SKM-1 (cell line): ENCODE measurements around the gene ELAPOR2.
"Not testable (repeated sequence)": the region's sequence is repeated elsewhere in the genome, so short reads cannot be mapped to it uniquely, and the experiment has no call there.

Experiments used
- DNase-seq: peaks from one replicate; lab custom pipeline; 2025; ENCODE audit not compliant: unreplicated experiment; lab: John Stamatoyannopoulos, UW

The ELAPOR2 gene

GRCh38 chr7:87059525-87060287 is at the start of gene ELAPOR2:
ELAPOR2 (minus strand) TSS chr7:87059654; CDS start chr7:87059513, 141 bp downstream.
- DNase-seq = peak; percentile 29

- no peak for DNase-seq
Observed at GRCh38 chr7:87107949-87108776, 48.7 kb upstream of the ELAPOR2 start.

GRCh38 chr7:87106974-87107612 is 47.6 kb upstream of the ELAPOR2 start:
- DNase-seq = no peak

- no peak for DNase-seq
Observed at GRCh38 chr7:87105401-87105800, 45.9 kb upstream of the ELAPOR2 start.

GRCh38 chr7:87100326-87100725 is 40.9 kb upstream of the ELAPOR2 start:
- DNase-seq = no peak

- DNase-seq = not testable (repeated sequence)
Observed at GRCh38 chr7:87097375-87097774, 37.9 kb upstream of the ELAPOR2 start.

- DNase-seq = no peak
Observed at GRCh38 chr7:87094322-87094721, 34.9 kb upstream of the ELAPOR2 start.

GRCh38 chr7:87092568-87093091 is 33.2 kb upstream of the ELAPOR2 start:
- no peak for DNase-seq

- no peak for DNase-seq
Observed at GRCh38 chr7:87091487-87092066, 32.1 kb upstream of the ELAPOR2 start.

- no peak for DNase-seq
Observed at GRCh38 chr7:87083865-87084519, 24.5 kb upstream of the ELAPOR2 start.

GRCh38 chr7:87082675-87083074 is 23.2 kb upstream of the ELAPOR2 start:
- DNase-seq = no peak

- DNase-seq = no peak
Observed at GRCh38 chr7:87075671-87076404, 16.4 kb upstream of the ELAPOR2 start.

GRCh38 chr7:87067788-87068187 is 8.3 kb upstream of the ELAPOR2 start:
- DNase-seq = no peak

GRCh38 chr7:87060288-87060537 is 759 bp upstream of the ELAPOR2 start:
- DNase-seq = no peak

- no peak for DNase-seq
Observed at GRCh38 chr7:87058744-87059524, 520 bp downstream of the ELAPOR2 start.

- no peak for DNase-seq
Observed at GRCh38 chr7:87057210-87057609, 2.2 kb downstream of the ELAPOR2 start.

- no peak for DNase-seq
Observed at GRCh38 chr7:87056346-87056745, 3.1 kb downstream of the ELAPOR2 start.

- no peak for DNase-seq
Observed at GRCh38 chr7:87048839-87049238, 10.6 kb downstream of the ELAPOR2 start.

GRCh38 chr7:87046456-87046855 is 13.0 kb downstream of the ELAPOR2 start:
- DNase-seq = no peak
